Endothelial cell of umbilical vein (primary cell): ENCODE data around the gene ABT1. TPM values are rescaled to one million over a fixed set of nuclear protein-coding genes. Genes with fewer than 3 reads are reported as not detected.

Experiments
- BruUV-seq: library from RNA; stranded (reverse); fragments of 400-500 nt; replicated peaks from 2 replicates; lab custom pipeline; 2021; lab: Mats Ljungman, UMichigan
- CTCF ChIA-PET: fragments of 300-600, 350-600 bp; sonication (Branson Sonifier 250); formaldehyde crosslinking; loops from one replicate; lab custom pipeline; 2021; ENCODE audit warnings: antibody characterized with exemption, inconsistent platforms; lab: Charles Lee
- POLR2A ChIA-PET: fragments of 300-600, 350-600 bp; sonication (Branson Sonifier 250); formaldehyde crosslinking; loops from one replicate; lab custom pipeline; 2021; ENCODE audit warnings: antibody characterized with exemption, inconsistent platforms; lab: Charles Lee
- DNase-seq: peaks from one replicate; pipeline ENCODE4 v3.0.0-alpha.2; 2011; ENCODE audit warnings: low read depth, low spot score
- FAIRE-seq: peaks from 2 replicates; lab custom pipeline; 2011; peaks lifted over from hg19 to GRCh38; lab: Jason Lieb, UNC
- H2AFZ ChIP-seq: 2 replicates; pipeline ENCODE4 v1.6.0; 2012; ENCODE audit warnings: low read depth, low read length, control low read depth, inconsistent platforms
- H3K27ac ChIP-seq: 2 replicates; pipeline ENCODE4 v1.5.1; 2011; ENCODE audit warnings: low read depth, mild to moderate bottlenecking, control low read depth, low read length, moderate library complexity; ENCODE audit not compliant: insufficient read depth
- H3K27me3 ChIP-seq, 2 experiments: 2 replicates each; pipeline versions ENCODE4 v1.6.0 to v1.6.1; 2011; ENCODE audit warnings: low read length in 2 of 2, mixed read lengths in 1 of 2; ENCODE audit not compliant: control insufficient read depth in 2 of 2, insufficient read depth in 2 of 2
- H3K36me3 ChIP-seq, 2 experiments: 2 replicates in 1 of 2; 3 replicates in 1 of 2; pipeline ENCODE4 v1.5.1; 2011; ENCODE audit warnings: low read length in 2 of 2, mild to moderate bottlenecking in 1 of 2, moderate library complexity in 1 of 2; ENCODE audit not compliant: control insufficient read depth in 2 of 2, insufficient read depth in 2 of 2; ENCODE audit errors: extremely low read depth in 1 of 2
- H3K4me1 ChIP-seq: 3 replicates; pipeline ENCODE4 v1.5.1; 2011; ENCODE audit warnings: mild to moderate bottlenecking, low read length; ENCODE audit not compliant: control insufficient read depth, insufficient read depth; ENCODE audit errors: extremely low read depth
- H3K4me2 ChIP-seq: 2 replicates; pipeline ENCODE4 v1.6.1; 2011; ENCODE audit warnings: low read length, control low read depth, mixed read lengths; ENCODE audit not compliant: insufficient read depth
- H3K4me3 ChIP-seq, 3 experiments: fragments of 200-600 bp in 1 of 3; sonication (generic), shearing (Covaris generic) in 1 of 3; replicated peaks in 1 of 3; 2 replicates each; pipeline ENCODE4 v1.5.1; 2011 to 2016; ENCODE audit warnings: control low read depth in 3 of 3, low read length in 3 of 3, mild to moderate bottlenecking in 2 of 3, inconsistent platforms in 1 of 3, low read depth in 1 of 3, moderate library complexity in 1 of 3; ENCODE audit not compliant: insufficient read depth in 1 of 3
- H3K79me2 ChIP-seq: 2 replicates; pipeline ENCODE4 v1.6.0; 2012; ENCODE audit warnings: low read length, inconsistent platforms; ENCODE audit not compliant: control insufficient read depth, insufficient read depth
- H3K9ac ChIP-seq: replicated peaks from 2 replicates; pipeline ENCODE3; 2011; ENCODE audit warnings: low read length, control low read depth; ENCODE audit not compliant: insufficient read depth; ENCODE audit errors: extremely low read depth
- H3K9me1 ChIP-seq: replicated peaks from 3 replicates; pipeline ENCODE4 v1.6.0; 2011; ENCODE audit warnings: mild to moderate bottlenecking, low read length; ENCODE audit not compliant: control insufficient read depth, insufficient read depth; ENCODE audit errors: extremely low read depth
- H3K9me3 ChIP-seq: replicated peaks from 2 replicates; pipeline ENCODE4 v1.5.1; 2012; ENCODE audit warnings: low read length, inconsistent platforms; ENCODE audit not compliant: control insufficient read depth, insufficient read depth
- H4K20me1 ChIP-seq: replicated peaks from 2 replicates; pipeline ENCODE3; 2011; ENCODE audit warnings: mild to moderate bottlenecking, low read length; ENCODE audit not compliant: control insufficient read depth, insufficient read depth; ENCODE audit errors: extremely low read depth
- CTCF ChIP-seq, 2 donors: IDR thresholded peaks; 1 replicate in 1 of 2; 2 replicates in 1 of 2; pipeline ENCODE4 v1.5.1; 2011; ENCODE audit warnings: low read length in 2 of 2, mild to moderate bottlenecking in 2 of 2, moderate library complexity in 2 of 2, control low read depth in 1 of 2, inconsistent platforms in 1 of 2, low read depth in 1 of 2; ENCODE audit not compliant: insufficient read depth in 1 of 2; ENCODE audit errors: extremely low read depth in 1 of 2
- EZH2 ChIP-seq: IDR thresholded peaks from 2 replicates; pipeline ENCODE4 v1.6.1; 2012; ENCODE audit warnings: borderline replicate concordance, low read depth, mild to moderate bottlenecking, moderate library complexity, low read length, inconsistent platforms; ENCODE audit not compliant: severe bottlenecking
- FOS ChIP-seq: IDR thresholded peaks from 2 replicates; pipeline ENCODE4 v1.6.1; 2011; ENCODE audit warnings: mild to moderate bottlenecking, low read length, moderate library complexity, borderline replicate concordance; ENCODE audit not compliant: insufficient read depth
- GATA2 ChIP-seq: IDR thresholded peaks from 2 replicates; pipeline ENCODE4 v1.7.0; 2011; ENCODE audit warnings: low read depth, mild to moderate bottlenecking, moderate library complexity, mixed read lengths, low read length; ENCODE audit not compliant: insufficient read length, insufficient read depth
- JUN ChIP-seq: IDR thresholded peaks from 2 replicates; pipeline ENCODE4 v1.6.1; 2011; ENCODE audit warnings: borderline replicate concordance, low read depth; ENCODE audit not compliant: insufficient read length, insufficient read depth
- MAX ChIP-seq: IDR thresholded peaks from 2 replicates; pipeline ENCODE4 v1.6.1; 2011; ENCODE audit not compliant: insufficient read depth, insufficient read length
- MYC ChIP-seq: IDR thresholded peaks from one replicate; pipeline ENCODE4 v1.6.1; 2011; ENCODE audit warnings: mild to moderate bottlenecking, low read depth, low read length
- POLR2A ChIP-seq: IDR thresholded peaks from 2 replicates; pipeline ENCODE4 v1.6.1; 2012; ENCODE audit warnings: low read depth, mild to moderate bottlenecking, control low read depth, low read length
- POLR2AphosphoS5 ChIP-seq: IDR thresholded peaks from 2 replicates; pipeline ENCODE4 v1.6.1; 2012; ENCODE audit warnings: low read depth, mild to moderate bottlenecking, control low read depth, low read length, moderate library complexity; ENCODE audit not compliant: insufficient read depth
- dilution Hi-C: fragments of 300-500 bp; cut with MboI; formaldehyde crosslinking; loops from one replicate; pipeline ENCODE4 v1.15.0; 2019; ENCODE audit warnings: low sequenced_read_pairs; ENCODE audit not compliant: extremely low pct_ligation_motif_present
- intact Hi-C: fragments of 100-400 bp; cut with micrococcal nuclease; formaldehyde crosslinking; loops from one replicate; pipeline ENCODE4 v1.10.0; 2022
- polyA plus RNA-seq, 4 experiments: library from polyadenylated mRNA; depleted of rRNA in 3 of 4; stranded (reverse) in 3 of 4; unstranded in 1 of 4; fragments of >200 nt; gene quantifications; 2 replicates each; pipeline versions ENCODE4 v1.2.1 to v1.2.3, GENCODE V29; 2011 to 2012; ENCODE audit warnings: missing spikeins in 1 of 4
- total RNA-seq: library from RNA; stranded (reverse); gene quantifications from 2 replicates; pipeline ENCODE4 v1.2.3, GENCODE V29; 2021

Gene ABT1
- total and polyA plus RNA-seq, 2 donors (not counting 3 experiments of a cell fraction or from before 2014, with no cell fraction given) = 20.1 to 22.2 TPM

GRCh38 chr6:26611599-26611998 lies 14.8 kb downstream of the ABT1 start:
- Histone ChIP-seq H3K4me2 (no peak overlapping the region), H3K4me1 (peaks cover 7% of the 10 kb centered on the region), H3K9ac (no peak overlapping the region), H3K79me2 (no peaks in the 10 kb centered on the region), H3K36me3 (no peaks in the 10 kb centered on the region), H4K20me1 (no peaks in the 10 kb centered on the region), H3K27me3 (peaks cover 43 to 56% of the 10 kb centered on the region in 2 experiments), H3K4me3 (no peak overlapping the region), H3K9me1 (no peaks in the 10 kb centered on the region), H3K9me3 (no peaks in the 10 kb centered on the region), H2AFZ (no peak overlapping the region), H3K27ac (no peak overlapping the region)
- FAIRE-seq (no peak), DNase-seq (no peak)
- BruUV-seq = no TSS peak
- intact Hi-C loops (no loop called here), dilution Hi-C loops (no loop called here)
- ChIA-PET CTCF (no interaction called here), POLR2A (no interaction called here)
- TF ChIP-seq POLR2AphosphoS5 = no peak
- no peak for TF ChIP-seq POLR2A
- no peak for TF ChIP-seq CTCF (IDR thresholded peaks at IDR 0.05; ENCODE audit: extremely low read depth in 1 of 2, insufficient read depth in 1 of 2, low read depth in 1 of 2, low read length in 2 of 2)
- no peak for TF ChIP-seq MAX
- no peak for TF ChIP-seq GATA2
- no peak for TF ChIP-seq JUN
- TF ChIP-seq MYC = no peak
- TF ChIP-seq FOS = no peak
- TF ChIP-seq EZH2 = no peak
